Measurements from ENCODE around the gene SNUPN.

DNA sequence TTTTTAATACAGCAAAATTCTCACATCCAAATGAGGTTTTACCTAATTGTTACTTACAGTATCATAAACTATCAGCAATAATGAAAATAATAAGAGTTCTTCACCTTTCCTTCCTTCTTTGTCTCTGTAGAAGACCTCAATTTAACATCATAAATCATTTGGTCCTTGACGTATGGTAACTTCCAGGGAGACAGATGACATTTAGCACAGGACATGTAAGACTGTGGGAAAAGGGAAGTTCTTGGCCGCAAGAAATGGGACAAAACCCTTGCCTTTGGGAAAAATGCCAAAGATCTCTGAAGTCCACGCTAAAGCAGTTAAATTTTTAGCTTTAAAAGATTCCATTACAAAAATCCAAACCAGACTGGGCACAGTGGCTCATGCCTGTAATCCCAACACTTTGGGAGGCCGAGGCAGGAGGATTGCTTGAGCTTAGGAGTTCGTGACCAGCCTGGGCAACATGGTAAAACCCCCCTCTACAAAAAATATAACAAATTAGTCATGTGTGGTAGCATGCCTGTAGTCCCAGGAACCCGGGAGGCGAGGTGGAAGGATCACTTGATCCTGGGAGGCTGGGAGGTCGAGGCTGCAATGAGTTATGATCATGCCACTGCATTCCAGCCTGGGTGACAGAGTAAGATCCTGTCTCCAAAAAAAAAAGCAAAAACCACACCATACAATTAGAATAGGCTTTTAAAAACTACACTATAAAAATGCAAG is 55.2 kb downstream of the SNUPN start:
- TF ChIP-seq, protein P1, sequence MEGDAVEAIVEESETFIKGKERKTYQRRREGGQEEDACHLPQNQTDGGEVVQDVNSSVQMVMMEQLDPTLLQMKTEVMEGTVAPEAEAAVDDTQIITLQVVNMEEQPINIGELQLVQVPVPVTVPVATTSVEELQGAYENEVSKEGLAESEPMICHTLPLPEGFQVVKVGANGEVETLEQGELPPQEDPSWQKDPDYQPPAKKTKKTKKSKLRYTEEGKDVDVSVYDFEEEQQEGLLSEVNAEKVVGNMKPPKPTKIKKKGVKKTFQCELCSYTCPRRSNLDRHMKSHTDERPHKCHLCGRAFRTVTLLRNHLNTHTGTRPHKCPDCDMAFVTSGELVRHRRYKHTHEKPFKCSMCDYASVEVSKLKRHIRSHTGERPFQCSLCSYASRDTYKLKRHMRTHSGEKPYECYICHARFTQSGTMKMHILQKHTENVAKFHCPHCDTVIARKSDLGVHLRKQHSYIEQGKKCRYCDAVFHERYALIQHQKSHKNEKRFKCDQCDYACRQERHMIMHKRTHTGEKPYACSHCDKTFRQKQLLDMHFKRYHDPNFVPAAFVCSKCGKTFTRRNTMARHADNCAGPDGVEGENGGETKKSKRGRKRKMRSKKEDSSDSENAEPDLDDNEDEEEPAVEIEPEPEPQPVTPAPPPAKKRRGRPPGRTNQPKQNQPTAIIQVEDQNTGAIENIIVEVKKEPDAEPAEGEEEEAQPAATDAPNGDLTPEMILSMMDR (conservative IDR thresholded peaks at IDR 0.05; ENCODE audit: low read depth, low read length), result no peak
- TF ChIP-seq EZH2 (IDR thresholded peaks at IDR 0.05; ENCODE audit: borderline replicate concordance, low read depth, low read length, poor library complexity, severe bottlenecking), result no peak

Data from A673 (cell line).